ENCODE data around the gene GSK3B.
"Not testable (repeated sequence)": the region's sequence is repeated elsewhere in the genome, so short reads cannot be mapped to it uniquely, and the experiment has no call there.

GSK3B gene

DNA sequence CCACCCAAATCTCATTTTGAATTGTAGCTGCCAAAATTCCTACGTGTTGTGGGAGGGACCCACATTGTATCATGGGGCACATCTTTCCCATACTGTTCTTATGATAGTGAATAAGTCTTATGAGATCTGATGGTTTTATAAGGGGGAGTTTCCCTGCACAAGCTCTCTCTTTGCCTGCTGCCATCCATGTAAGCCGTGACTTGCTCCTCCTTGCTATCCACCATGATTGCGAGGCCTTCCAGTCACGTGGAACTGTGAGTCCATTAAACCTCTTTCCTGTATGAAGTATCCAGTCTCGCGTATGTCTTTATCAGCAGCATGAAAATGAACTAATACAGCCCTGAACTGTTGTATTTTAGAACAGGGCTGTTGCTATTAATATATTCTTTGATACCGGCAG is 40.6 kb downstream of the GSK3B start:
- not testable (repeated sequence) for DNase-seq (ENCODE audit: low read depth, low spot score)

DNA sequence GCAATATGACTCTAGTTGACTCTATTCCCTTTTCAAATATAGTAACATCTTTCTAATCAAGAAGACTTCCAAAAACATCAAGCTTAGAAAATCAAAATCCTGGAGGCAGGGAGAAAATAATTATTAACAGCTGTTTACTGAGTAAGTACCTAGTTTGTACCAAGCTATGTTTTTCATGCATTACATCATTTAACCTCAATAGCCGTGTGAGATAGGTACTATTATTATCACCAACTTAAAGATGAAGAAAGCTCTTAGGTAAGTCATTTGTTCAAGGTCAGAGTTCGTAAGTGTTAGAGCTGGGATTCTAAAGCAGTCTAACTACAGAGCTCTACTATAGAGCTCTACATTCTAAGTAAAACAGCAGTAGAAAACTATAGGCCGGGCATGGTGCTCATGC is 41.6 kb downstream of the GSK3B start:
- DNase-seq (ENCODE audit: low read depth, low spot score) = no peak

DNA sequence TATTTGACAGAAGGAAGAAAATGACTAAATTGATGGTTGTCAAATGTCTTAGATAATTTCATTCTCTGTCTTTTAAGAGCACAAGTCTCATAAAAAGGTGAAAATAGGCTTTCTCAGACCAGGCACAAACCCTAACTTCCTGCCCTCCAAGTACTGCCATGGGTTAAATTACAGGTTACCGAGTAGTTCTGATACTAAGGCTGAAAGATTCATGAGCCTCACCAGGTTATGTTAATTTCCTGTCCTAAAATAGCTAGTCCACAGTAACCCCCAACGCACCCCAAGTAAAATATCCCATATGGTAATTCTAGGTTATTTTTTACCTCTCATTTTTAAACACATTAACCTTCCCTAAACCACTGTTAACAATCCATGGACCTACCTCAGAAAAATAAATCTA is 42.0 kb downstream of the GSK3B start:
- no peak for DNase-seq (ENCODE audit: low read depth, low spot score)

DNA sequence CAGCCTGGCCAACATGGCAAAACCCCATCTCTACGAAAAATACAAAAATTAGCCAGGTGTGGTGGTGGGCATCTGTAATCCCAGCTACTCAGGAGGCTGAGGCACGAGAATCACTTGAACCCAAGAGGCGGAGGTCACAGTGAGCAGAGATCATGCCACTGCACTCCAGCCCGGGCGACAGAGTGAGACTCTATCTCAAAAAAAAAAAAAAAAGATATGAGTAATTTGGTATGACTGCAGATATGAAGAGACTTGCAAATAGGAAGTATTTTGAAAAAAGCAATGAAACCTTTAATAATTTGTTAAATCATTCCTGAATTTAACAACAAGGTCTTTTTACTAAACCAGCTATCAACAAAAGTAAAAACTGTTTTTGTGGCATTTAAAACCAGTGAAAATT is 42.7 kb downstream of the GSK3B start:
- DNase-seq (ENCODE audit: low read depth, low spot score) = not testable (repeated sequence)

DNA sequence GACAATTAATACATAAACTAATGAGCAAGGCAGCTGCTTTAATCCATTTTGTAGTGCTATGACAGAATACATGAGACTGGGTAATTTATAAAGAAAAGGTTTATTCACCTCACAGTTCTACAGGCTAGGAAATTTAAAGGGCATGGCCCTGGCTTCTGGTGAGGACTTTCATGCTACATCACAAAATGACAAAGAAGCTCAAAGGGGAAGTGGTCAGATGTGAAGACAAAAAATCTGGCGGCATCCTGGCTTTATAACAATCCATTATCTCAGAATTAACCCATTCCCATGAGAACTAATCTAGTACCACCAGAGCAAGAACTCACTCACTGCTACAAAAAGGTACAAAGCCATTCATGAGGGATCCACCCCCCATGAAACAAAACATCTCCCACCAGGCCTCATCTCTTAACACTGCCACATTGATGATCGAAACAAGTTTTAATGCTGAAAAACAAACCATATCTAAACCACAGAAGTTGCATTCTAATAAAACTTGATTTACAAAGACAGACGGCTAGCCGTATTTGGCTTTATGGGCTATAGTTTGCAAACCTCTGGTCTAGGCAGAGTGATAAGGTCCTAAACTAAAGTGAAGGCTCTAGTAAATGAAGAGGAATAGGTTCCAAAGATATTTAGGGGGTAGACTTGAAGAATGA is 44.2 kb downstream of the GSK3B start:
- no peak for DNase-seq (ENCODE audit: low read depth, low spot score)

DNA sequence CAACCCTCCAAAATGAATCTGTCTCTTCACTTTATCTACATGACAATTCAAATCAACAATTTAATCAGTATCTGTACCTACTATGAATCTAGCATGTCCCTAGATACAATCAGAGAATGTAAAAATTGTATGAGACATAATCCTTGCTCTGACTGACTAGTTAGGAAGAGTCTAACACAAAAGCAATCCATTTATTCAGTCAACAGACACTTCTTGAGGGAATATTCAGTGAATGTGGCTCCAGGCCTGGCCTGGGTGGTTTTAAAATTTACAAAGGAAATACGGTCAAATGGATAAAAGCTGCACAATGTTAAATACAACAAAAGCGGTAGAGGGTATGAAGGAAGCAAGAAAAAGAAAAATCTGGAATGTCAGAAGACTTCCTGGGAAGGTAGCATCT is 45.2 kb downstream of the GSK3B start:
- DNase-seq (ENCODE audit: low read depth, low spot score) = no peak

DNA sequence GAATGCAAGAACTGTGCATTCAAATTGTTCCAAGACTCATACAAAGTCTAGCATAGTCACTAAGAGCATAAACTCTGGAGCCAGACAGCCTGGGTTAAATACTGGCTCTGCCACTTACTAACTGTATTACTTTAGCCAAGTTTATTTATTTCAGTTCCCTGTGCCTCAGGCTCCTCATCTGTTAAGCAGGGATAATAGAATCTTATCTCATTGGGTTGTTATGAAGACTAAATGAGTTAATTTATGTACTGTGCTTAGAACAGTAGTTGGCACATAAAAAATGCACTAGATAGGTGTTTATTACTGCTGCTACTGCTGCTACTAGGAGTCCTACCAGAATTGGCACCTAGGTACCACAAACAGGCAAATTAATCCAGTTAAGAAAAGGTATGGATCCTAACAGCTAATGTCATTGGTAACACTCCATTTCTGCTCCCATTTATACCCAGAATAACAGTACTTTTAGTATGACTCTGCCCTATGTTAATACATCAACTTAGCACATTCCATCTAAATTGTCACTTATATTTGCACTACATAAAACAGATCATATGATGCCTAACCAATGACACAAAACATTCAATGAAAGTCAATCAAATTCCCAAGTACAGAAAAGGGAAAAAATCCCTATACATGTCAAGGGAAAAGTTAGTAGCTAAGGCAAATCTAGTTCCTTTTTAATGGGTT is 45.7 kb downstream of the GSK3B start:
- no peak for DNase-seq (ENCODE audit: low read depth, low spot score)

DNA sequence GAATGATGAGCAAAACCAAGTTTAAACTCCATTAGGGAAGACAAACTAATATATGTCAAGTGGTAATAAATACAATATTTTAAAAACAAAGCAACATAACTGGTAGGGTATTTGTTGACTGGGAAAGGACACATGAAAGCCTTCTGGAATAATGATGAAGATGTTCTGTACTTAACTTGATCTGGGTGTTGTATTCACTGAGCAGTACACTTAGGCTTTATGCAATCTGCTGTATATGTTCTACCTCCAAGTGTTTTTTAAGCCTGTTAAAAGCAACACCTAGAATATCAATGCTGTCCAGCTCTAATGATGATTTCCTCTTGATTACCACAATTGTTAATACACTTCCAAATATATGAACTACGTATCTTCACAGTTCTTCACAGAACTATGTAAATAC is 46.6 kb downstream of the GSK3B start:
- no peak for DNase-seq (ENCODE audit: low read depth, low spot score)

DNA sequence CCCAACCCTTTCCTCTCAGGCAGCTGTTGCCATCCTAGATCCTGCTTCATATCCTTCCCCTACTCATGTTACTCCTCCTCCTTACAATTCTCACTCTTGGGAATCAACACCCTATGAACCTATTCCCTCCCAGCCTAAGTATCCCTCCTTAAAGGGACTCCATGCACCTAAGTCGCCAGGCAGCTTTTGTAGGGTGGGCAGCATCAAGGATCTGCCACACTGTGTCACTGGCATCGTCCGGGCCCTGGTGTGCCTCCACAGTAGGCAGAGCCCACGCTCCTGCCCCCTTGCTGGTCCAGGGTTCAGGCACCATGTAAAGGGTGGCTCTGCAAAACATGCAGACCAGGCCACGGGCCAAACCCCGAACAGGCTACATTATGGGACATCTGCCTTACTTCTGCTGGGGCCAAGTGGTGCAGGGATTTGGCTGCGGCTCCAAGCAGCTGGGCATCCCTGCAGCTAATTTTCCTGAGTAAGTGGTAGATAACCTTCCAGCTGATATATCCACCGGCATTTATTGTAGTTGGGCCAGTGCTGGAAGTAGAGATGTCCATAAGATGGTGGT is 53.4 kb downstream of the GSK3B start:
- no peak for DNase-seq (ENCODE audit: low read depth, low spot score)

DNA sequence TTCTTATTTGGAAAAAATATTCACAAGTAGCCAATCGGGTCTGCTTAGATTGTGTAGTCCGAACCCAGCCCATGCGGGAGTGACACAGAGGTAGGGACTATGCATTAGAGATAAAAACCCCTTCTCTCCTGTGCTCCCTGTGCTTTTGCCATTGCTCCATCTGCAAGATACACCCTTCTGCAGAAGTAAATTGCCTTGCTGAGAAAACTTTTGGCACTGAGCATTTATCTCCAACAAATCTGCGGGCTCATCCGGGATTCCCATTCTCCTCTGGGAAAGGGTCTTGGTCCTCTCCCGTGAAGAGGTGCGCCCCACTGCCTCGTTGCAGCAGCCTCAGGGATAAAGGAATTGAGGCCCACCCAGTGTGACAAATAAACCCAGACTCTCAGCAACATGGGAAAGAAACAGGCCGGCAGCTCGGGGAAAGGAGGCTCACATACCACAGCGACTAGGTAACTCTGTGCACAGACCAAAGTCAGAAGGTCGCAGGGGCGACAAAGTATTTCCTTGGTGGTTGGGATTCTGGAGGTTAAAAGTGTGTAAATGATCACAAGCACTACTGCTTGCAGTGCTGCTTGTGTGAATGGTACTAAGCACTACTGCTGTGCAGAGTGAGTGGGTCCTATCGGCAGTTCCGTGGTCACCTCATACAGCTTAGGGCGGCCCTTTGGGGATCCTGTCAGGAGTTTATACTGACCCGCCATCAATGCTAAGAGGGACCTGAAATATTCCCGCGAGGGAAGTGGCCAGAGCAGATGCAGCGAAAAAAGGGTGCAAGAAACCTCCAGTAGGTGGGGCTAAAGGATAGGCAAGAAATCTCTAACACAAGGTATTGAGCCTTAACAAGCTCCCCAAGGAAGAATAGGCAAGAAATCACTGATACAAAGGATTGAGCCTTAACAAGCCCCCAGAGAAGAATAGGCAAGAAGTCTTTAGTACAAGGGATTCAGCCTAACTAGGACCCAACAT is 54.3 kb downstream of the GSK3B start:
- no peak for DNase-seq (ENCODE audit: low read depth, low spot score)

DNA sequence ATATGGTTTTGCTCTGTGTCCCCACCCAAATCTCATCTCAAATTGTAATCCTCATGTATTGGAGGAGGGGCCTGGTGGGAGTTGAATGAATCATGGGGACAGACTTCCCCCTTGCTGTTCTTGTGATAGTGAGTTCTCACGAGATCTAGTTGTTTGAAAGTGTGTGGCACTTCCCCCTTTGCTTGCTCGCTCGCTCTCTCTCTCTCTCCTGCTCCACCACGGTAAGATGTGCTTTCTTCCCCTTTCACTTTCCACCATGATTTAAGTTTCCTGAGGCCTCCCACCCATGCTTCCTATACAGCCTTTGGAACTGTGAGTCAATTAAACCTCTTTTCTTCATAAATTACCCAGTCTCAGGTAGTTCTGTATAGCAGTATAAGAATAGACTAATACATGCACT is 60.7 kb downstream of the GSK3B start:
- DNase-seq (ENCODE audit: low read depth, low spot score) = no peak

DNA sequence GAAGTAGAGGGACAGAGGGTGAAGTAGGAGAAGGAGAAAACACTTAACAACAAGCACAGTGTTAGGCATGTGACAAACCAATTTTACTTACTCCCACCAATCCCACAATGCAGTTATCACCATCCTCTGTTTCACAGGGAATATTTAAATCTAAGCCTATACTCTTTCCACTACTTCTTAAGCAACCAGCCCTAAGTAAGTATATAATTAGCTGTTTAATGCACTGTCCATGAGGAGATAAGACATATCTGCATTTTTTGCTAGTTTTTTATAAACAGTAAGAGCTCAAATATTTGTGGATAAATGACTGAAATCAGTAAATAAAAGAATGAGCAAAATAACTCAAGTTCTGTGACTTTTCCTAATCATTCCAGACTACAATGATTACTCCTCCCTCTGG is 62.7 kb downstream of the GSK3B start:
- no peak for DNase-seq (ENCODE audit: low read depth, low spot score)

DNA sequence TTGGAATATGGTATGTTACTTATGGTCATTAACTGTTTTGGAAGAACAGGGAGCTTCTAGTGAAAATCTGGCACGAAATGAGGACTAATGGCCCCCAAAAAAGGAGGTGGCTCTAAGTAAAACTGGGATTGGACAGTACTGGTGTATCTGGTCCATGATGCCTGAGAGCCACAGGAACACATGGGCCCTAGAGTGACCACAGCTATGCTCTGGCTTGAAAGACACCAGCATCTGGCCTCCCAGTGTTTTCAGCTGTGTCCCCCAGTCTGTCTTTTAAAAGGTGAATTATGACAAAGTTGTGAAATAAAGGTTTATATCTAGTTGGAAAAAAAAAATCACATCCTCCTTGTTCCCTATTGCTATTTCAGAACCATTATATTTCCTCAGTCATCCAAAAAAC is 64.5 kb downstream of the GSK3B start:
- no peak for DNase-seq (ENCODE audit: low read depth, low spot score)

DNA sequence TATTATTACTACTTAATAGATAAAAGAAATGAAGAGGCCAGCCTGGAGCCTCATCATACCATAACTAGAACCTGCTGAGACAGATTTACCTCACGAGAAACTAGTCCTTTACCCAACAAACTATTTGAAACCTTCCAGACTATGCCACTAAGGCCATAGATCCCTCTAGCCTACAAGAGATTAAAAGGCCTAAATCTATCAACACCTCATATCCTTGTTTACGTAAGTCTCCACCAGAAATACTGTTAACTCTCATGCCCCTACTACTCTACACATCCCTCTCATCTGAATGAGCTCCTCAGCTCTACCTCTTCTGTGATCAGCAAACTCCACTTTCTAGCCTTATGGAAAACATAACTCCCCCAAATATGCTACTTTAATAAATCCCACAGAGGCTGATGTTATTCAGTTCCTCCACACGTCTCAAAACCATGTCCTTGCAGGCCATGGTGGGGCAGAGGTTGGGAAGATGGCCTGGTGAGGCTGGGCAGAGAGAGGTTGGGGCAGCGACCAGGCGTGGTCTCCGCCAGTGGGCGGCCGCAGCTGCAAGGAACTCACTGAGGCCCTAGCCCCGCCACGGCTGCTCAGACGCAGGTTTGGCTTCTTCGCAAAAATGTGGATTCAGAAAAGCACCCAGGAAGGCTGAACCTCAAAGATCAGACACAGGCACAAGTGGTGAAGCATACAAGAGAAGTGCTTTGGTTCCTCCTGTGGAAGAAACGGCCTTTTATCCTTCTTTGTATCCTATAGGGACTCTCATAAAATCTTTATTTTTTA is 65.8 kb downstream of the GSK3B start:
- no peak for DNase-seq (ENCODE audit: low read depth, low spot score)

DNA sequence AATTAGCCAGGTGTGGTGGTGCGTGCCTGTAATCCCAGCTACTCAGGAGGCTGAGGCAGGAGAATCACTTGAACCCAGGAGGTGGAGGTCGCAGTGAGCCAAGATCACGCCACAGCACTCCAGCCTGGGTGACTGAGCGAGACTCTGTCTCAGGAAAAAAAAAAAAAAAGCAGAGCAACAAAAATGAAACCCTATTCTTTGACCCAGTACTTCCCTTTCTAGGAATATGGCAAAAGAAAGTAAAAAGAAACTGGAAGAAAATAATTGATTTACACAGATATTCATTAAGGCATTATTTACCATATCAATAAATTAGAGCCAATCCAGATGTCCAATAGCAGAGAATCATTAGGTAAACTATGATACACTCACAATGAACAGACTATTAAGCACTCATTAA is 67.0 kb downstream of the GSK3B start:
- DNase-seq (ENCODE audit: low read depth, low spot score) = no peak

DNA sequence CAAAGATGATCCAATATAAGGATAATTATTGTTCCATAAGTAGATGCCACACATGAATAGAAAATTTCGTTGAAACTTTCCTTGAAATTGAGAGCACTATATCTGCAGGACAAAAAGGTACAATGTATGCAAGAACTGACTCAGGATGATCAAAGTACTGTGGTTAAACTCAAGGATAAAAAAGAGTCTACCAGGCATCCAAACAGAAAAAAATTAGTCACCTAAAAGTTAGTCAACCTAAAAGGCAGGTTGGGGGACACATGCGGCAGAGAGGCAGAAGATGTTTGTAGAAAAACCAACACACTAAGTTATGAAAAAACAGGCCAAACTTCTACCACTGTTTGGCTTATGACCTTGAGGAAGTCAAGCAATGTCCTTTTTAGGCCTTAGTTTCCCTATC is 68.7 kb downstream of the GSK3B start:
- no peak for DNase-seq (ENCODE audit: low read depth, low spot score)

DNA sequence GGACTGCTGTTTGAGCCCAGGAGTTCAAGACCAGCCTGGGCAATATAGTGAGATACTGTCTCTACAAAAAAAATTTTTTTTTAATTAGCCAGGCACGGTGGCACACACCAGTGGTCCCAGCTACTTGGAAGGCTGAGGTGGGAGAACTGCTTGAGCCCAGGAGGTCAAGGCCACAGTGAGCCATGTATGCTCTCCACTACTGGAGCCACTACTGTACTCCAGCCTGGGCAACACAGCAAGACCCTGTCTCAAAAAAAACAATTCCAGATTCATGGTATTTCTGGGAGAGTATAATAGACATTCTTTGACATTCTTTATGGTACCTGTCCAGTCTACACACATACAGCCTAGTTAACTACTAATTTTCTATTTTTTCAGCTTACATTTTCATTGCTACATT is 70.1 kb downstream of the GSK3B start:
- DNase-seq (ENCODE audit: low read depth, low spot score) = no peak

DNA sequence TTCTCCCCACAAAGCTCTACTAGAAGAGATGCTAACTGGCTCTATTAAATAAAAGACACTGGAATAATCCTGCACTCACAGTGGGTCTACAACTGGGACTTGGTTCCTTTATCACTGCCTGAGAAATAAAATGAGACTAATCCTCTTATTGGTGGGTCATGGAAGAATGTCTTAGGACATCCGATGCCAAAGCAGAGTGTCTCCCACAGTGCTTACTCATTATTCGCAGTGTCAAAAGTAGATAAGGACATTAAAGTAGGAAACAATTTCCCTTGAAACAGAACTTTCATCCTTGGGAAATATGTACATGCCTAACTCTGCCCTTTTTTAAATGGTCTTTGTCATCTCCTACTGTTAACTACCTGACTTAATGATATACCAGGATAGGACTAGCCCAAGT is 71.5 kb downstream of the GSK3B start:
- DNase-seq (ENCODE audit: low read depth, low spot score) = no peak

DNA sequence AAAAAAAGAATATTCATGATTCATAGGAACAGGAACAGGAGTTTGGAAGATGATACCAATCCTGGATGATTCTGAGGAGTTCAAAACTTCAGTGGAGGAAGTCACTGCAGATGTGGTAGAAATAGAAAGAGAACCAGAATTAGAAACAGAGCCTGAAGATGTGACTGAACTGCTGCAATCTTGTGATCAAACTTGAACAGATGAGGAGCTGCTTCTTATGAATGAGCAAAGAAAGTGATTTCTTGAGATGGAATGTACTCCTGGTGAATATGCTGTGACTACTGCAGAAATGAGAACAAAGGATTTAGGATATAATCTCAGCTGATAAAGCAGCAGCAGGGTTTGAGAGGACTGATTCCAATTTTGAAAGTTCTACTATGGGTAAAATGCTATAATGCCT is 72.7 kb downstream of the GSK3B start:
- no peak for DNase-seq (ENCODE audit: low read depth, low spot score)

DNA sequence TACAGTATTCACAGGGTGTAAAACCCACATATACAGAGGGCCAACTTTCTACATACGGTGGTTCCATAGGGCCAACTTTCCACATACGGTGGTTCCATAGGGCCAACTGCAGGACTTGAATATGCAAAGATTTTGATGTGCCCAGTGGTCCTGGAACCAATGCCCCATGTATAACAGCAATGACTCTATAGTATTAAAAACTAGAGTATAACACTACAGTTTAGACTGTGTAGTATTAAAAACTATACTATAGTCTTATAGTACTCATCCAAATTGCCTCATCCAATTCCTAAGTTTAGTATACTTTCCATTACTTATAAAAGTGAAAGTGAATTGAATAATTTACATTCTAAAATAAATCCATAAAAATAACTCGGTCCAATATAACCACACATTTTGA is 75.9 kb downstream of the GSK3B start:
- DNase-seq (ENCODE audit: low read depth, low spot score) = no peak

DNA sequence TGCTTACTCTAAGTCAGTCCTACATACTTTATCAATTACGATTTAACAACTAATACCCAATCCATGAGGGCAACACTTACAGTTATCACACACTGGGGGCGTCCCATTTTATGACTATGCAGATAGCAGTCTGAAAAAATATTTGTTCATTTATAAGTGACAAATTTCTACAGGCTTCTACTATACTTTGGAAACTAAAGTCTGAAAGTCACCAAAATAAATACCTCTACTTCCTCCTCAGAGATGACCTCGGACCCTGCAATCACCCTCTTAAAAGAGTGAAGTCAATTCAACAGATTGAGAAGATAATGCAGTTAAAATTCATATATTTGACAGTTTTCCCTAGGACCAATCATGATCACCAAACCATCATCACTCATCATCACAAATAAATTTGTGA is 76.6 kb downstream of the GSK3B start:
- DNase-seq (ENCODE audit: low read depth, low spot score) = no peak

Measured in activated naive CD8-positive, alpha-beta T cell treated with anti-CD3 and anti-CD28 coated beads, Interleukin-2, amount 50 U/mL, for 16 hours (primary cell).